Measurements from ENCODE around the gene SPRED1. TPM values are rescaled to one million over a fixed set of nuclear protein-coding genes. Genes with fewer than 3 reads are reported as not detected.

Gene SPRED1
- total RNA-seq, 1 experiment from 2014 or later = 29.6 TPM

DNA sequence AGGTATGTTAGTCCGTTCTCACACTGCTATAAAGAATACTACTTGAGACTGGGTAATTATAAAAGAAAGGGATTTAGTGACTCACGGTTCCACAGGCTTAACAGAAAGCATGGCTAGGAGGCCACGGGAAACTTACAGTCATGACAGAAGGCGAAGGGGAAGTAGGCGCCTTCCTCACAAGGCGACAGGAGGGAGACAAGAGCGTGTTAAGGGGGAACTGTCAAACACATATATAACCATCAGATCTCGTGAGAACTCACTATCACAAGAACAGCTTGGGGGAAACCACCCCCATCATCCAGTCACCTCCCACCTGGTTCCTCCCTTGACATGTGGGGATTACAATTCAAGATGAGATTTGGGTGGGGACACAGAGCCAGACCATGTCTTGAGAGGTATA, 30.4 kb downstream of the SPRED1 start:
- H3K36me3 ChIP-seq (ENCODE audit: control insufficient read depth, insufficient read depth, low read length) = no peaks in the 10 kb centered on the region
- in situ Hi-C loops (cut with HindIII; ENCODE audit: low pct_unique_long_range_greater_than_20kb, low sequenced_read_pairs) = no loop called here
- ChIA-PET POLR2A (no interaction called here), CTCF (interaction anchor here (0.6 kb wide), 1 partner anchor 97 kb away, joined by 3 read pairs; no protein-coding TSS in a partner anchor)
- no peak overlapping the region for H3K27ac ChIP-seq (ENCODE audit: low read length)
- no peaks in the 10 kb centered on the region for H3K27me3 ChIP-seq (ENCODE audit: control insufficient read depth, insufficient read depth, low read length)
- no TSS peak for BruUV-seq (replicated peaks)
- H3K4me3 ChIP-seq (ENCODE audit: low read depth in 2 of 2, low read length in 2 of 2) = no peak overlapping the region
- no peaks in the 10 kb centered on the region for H3K4me1 ChIP-seq (ENCODE audit: control insufficient read depth, insufficient read depth, low read length)
- DNase-seq (ENCODE audit: low read depth, low spot score) (no peak), ATAC-seq (no peak; the same call in 1 of the 2 replicates)
- TF ChIP-seq SIN3A (IDR thresholded peaks at IDR 0.05; ENCODE audit: borderline replicate concordance, insufficient read depth, low read depth, low read length) (no peak), POLR2AphosphoS5 (IDR thresholded peaks at IDR 0.05; ENCODE audit: low read depth, low read length) (no peak), TCF7L2 (IDR thresholded peaks at IDR 0.05; ENCODE audit: low read depth, low read length) (no peak)
- TF ChIP-seq, protein P1, sequence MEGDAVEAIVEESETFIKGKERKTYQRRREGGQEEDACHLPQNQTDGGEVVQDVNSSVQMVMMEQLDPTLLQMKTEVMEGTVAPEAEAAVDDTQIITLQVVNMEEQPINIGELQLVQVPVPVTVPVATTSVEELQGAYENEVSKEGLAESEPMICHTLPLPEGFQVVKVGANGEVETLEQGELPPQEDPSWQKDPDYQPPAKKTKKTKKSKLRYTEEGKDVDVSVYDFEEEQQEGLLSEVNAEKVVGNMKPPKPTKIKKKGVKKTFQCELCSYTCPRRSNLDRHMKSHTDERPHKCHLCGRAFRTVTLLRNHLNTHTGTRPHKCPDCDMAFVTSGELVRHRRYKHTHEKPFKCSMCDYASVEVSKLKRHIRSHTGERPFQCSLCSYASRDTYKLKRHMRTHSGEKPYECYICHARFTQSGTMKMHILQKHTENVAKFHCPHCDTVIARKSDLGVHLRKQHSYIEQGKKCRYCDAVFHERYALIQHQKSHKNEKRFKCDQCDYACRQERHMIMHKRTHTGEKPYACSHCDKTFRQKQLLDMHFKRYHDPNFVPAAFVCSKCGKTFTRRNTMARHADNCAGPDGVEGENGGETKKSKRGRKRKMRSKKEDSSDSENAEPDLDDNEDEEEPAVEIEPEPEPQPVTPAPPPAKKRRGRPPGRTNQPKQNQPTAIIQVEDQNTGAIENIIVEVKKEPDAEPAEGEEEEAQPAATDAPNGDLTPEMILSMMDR (IDR thresholded peaks at IDR 0.05) = no peak
- TF ChIP-seq, protein P2, sequence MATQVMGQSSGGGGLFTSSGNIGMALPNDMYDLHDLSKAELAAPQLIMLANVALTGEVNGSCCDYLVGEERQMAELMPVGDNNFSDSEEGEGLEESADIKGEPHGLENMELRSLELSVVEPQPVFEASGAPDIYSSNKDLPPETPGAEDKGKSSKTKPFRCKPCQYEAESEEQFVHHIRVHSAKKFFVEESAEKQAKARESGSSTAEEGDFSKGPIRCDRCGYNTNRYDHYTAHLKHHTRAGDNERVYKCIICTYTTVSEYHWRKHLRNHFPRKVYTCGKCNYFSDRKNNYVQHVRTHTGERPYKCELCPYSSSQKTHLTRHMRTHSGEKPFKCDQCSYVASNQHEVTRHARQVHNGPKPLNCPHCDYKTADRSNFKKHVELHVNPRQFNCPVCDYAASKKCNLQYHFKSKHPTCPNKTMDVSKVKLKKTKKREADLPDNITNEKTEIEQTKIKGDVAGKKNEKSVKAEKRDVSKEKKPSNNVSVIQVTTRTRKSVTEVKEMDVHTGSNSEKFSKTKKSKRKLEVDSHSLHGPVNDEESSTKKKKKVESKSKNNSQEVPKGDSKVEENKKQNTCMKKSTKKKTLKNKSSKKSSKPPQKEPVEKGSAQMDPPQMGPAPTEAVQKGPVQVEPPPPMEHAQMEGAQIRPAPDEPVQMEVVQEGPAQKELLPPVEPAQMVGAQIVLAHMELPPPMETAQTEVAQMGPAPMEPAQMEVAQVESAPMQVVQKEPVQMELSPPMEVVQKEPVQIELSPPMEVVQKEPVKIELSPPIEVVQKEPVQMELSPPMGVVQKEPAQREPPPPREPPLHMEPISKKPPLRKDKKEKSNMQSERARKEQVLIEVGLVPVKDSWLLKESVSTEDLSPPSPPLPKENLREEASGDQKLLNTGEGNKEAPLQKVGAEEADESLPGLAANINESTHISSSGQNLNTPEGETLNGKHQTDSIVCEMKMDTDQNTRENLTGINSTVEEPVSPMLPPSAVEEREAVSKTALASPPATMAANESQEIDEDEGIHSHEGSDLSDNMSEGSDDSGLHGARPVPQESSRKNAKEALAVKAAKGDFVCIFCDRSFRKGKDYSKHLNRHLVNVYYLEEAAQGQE (IDR thresholded peaks at IDR 0.05; ENCODE audit: insufficient read depth in 1 of 2, low read depth in 2 of 2, low read length in 1 of 2) = no peak
- H3K9me3 ChIP-seq (ENCODE audit: control insufficient read depth, insufficient read depth, low read depth, low read length) = no peaks in the 10 kb centered on the region; the same call in 1 of the 2 replicates
- intact Hi-C loops (cut with micrococcal nuclease; ENCODE audit: unreplicated experiment) = no loop called here

DNA sequence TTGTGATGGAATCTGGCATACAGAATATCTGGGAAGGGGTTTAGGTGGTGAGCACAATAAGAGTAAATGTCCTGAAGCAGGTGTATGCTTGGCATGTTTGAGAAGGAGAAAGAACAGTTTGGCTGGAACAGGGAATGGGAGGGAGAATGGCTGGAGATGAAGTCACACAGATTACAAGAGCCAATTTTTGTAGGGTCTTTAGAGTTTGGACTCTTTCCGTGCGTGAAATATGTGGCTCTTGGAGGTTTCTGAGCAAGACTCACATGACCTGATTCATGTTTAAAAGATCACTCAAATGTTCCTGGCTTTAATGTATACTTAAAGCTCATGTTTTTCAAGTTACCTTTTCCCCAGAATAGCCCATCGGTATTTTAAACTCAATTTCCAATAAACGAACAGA, 32.8 kb downstream of the SPRED1 start:
- in situ Hi-C loops (cut with HindIII; ENCODE audit: low pct_unique_long_range_greater_than_20kb, low sequenced_read_pairs) (no loop called here), intact Hi-C loops (cut with micrococcal nuclease; ENCODE audit: unreplicated experiment) (no loop called here)
- TF ChIP-seq, protein P1 (IDR thresholded peaks at IDR 0.05) = no peak
- TF ChIP-seq POLR2AphosphoS5 (IDR thresholded peaks at IDR 0.05; ENCODE audit: low read depth, low read length) (no peak), TCF7L2 (IDR thresholded peaks at IDR 0.05; ENCODE audit: low read depth, low read length) (no peak), SIN3A (IDR thresholded peaks at IDR 0.05; ENCODE audit: borderline replicate concordance, insufficient read depth, low read depth, low read length) (no peak)
- TF ChIP-seq, protein P2 (IDR thresholded peaks at IDR 0.05; ENCODE audit: insufficient read depth in 1 of 2, low read depth in 2 of 2, low read length in 1 of 2) = no peak
- no peak for ATAC-seq
- Histone ChIP-seq H3K36me3 (ENCODE audit: control insufficient read depth, insufficient read depth, low read length) (no peaks in the 10 kb centered on the region), H3K27ac (ENCODE audit: low read length) (no peak overlapping the region), H3K9me3 (ENCODE audit: control insufficient read depth, insufficient read depth, low read depth, low read length) (no peaks in the 10 kb centered on the region; the same call in 1 of the 2 replicates), H3K27me3 (ENCODE audit: control insufficient read depth, insufficient read depth, low read length) (no peaks in the 10 kb centered on the region), H3K4me1 (ENCODE audit: control insufficient read depth, insufficient read depth, low read length) (no peaks in the 10 kb centered on the region), H3K4me3 (ENCODE audit: low read depth in 2 of 2, low read length in 2 of 2) (no peak overlapping the region)
- BruUV-seq (replicated peaks) = no TSS peak
- POLR2A ChIA-PET = no interaction called here
- CTCF ChIA-PET = no interaction called here
- no peak for DNase-seq (ENCODE audit: low read depth, low spot score)

All from Panc1 (cell line).